Measurements from ENCODE around the gene SCN7A. TPM values are rescaled to one million over a fixed set of nuclear protein-coding genes. Genes with fewer than 3 reads are reported as not detected.
A peak's percentile ranks its signal among the peaks of the same experiment; 100 is the strongest.
"Not testable (repeated sequence)": the region's sequence is repeated elsewhere in the genome, so short reads cannot be mapped to it uniquely, and the experiment has no call there.

SCN7A gene
- polyA plus RNA-seq, 2 of the 4 experiments (the other 2 are of a cell fraction), result not detected

- H3K27ac ChIP-seq, result peak overlapping the region; percentile 78 to 82
- ChIA-PET POLR2A (interaction anchor here (0.8 to 3.0 kb wide), 2 partner anchors 36 to 98 kb away, joined by 3 to 22 read pairs; partner anchors contain the start of gene SCN9A), CTCF (interaction anchor here (0.5 to 2.1 kb wide), 5 partner anchors 8 to 994 kb away, joined by 3 to 8 read pairs (median 6); partner anchors contain the start of gene SCN9A)
- H3K4me2 ChIP-seq, result peak overlapping the region; percentile 73
- peak in 1 of 2 experiments; percentile 50 for DNase-seq (ENCODE audit: low read depth in 1 of 2, low spot score in 1 of 2)
- no peaks in the 10 kb centered on the region for H3K9me3 ChIP-seq
- H3K4me1 ChIP-seq, result peaks cover 22% of the 10 kb centered on the region
- H3K4me3 ChIP-seq, result peak overlapping the region; percentile 27; the same call in 1 of the 3 replicates
- FAIRE-seq, result no peak
- ATAC-seq, result peak; percentile 88 to 89
- 16% methylated on average over 6 of the region's 6 CpGs for WGBS (ENCODE audit: missing lambda C conversion rate)
- TF ChIP-seq SREBF2 (IDR thresholded peaks at IDR 0.05), result no peak
- no peak for TF ChIP-seq EP300 (IDR thresholded peaks at IDR 0.05)
- no peak for TF ChIP-seq RAD21 (conservative IDR thresholded peaks at IDR 0.05 in 1 of 2, IDR thresholded peaks at IDR 0.05 in 1 of 2)
- TF ChIP-seq ZFP36 (IDR thresholded peaks at IDR 0.05; ENCODE audit: borderline replicate concordance, partially characterized antibody), result no peak
- no peak for TF ChIP-seq ZSCAN20 (CRISPR knock-in tag; IDR thresholded peaks at IDR 0.05)
- no peak for TF ChIP-seq ESRRA (IDR thresholded peaks at IDR 0.05; ENCODE audit: borderline replicate concordance, low read length)
- TF ChIP-seq MAFK (IDR thresholded peaks at IDR 0.05; ENCODE audit: partially characterized antibody), result peak; percentile 93
- TF ChIP-seq HEYL (CRISPR knock-in tag; IDR thresholded peaks at IDR 0.05), result no peak
Observed at GRCh38 chr2:166411473-166412230, 82.4 kb downstream of the SCN7A start.

- ChIA-PET CTCF (interaction anchor here (1.6 to 2.1 kb wide), 4 partner anchors 8 to 50 kb away, joined by 4 to 8 read pairs (median 6); partner anchors contain the start of gene SCN9A), POLR2A (interaction anchor here (0.8 to 3.0 kb wide), 2 partner anchors 35 to 98 kb away, joined by 3 to 22 read pairs; partner anchors contain the start of gene SCN9A)
- peaks cover 22% of the 10 kb centered on the region for H3K4me1 ChIP-seq
- peak overlapping the region; percentile 73 for H3K4me2 ChIP-seq
- TF ChIP-seq HEYL (CRISPR knock-in tag; IDR thresholded peaks at IDR 0.05), result no peak
- peak; percentile 68; the same call in 1 of the 2 replicates for TF ChIP-seq FOSL2 (IDR thresholded peaks at IDR 0.05)
- TF ChIP-seq FOSL2 (CRISPR knock-in tag; IDR thresholded peaks at IDR 0.05), result peak; percentile 70
- 0 out of 5 replicates have a peak, but pooled peaks of 1 of the 2 experiments have one; percentile 24 for TF ChIP-seq EP300 (IDR thresholded peaks at IDR 0.05)
- peak; percentile 72; the same call in 1 of the 2 replicates for TF ChIP-seq JUNB (IDR thresholded peaks at IDR 0.05)
- peak in 1 of 2 experiments; percentile 41; a peak in 1 of 5 replicates for TF ChIP-seq JUN (IDR thresholded peaks at IDR 0.05)
- peak; percentile 66 to 68 for TF ChIP-seq CEBPB (IDR thresholded peaks at IDR 0.05)
- peak overlapping the region; percentile 78 to 82 for H3K27ac ChIP-seq
- ATAC-seq, result peak; percentile 98 to 100
- DNase-seq (ENCODE audit: low read depth in 1 of 2, low spot score in 1 of 2), result peak in 1 of 2 experiments; percentile 62
- no peak for FAIRE-seq
- no peaks in the 10 kb centered on the region for H3K9me3 ChIP-seq
- WGBS (ENCODE audit: missing lambda C conversion rate), result 29% methylated on average over 7 of the region's 7 CpGs
- H3K4me3 ChIP-seq, result peak overlapping the region; percentile 27; the same call in 1 of the 3 replicates
Observed at GRCh38 chr2:166410828-166411472, 83.1 kb downstream of the SCN7A start.

- H3K4me1 ChIP-seq, result peaks cover 22% of the 10 kb centered on the region
- H3K9me3 ChIP-seq; CTCF ChIA-PET; ATAC-seq; FAIRE-seq; POLR2A ChIA-PET; H3K27ac ChIP-seq; DNase-seq (ENCODE audit: low read depth in 1 of 2, low spot score in 1 of 2); H3K4me3 ChIP-seq; H3K4me2 ChIP-seq: not testable (repeated sequence)
- WGBS (ENCODE audit: missing lambda C conversion rate), result 76% methylated on average over 2 of the region's 2 CpGs
Observed at GRCh38 chr2:166407746-166408145, 86.3 kb downstream of the SCN7A start.

GRCh38 chr2:166406374-166406773 is 87.7 kb downstream of the SCN7A start:
- ChIA-PET CTCF (interaction anchor here (1.0 to 1.8 kb wide), 2 partner anchors 18 to 22 kb away, joined by 4 to 9 read pairs; no protein-coding TSS in a partner anchor), POLR2A (no interaction called here)
- TF ChIP-seq JUN (IDR thresholded peaks at IDR 0.05), result no peak
- TF ChIP-seq MYC (IDR thresholded peaks at IDR 0.05; ENCODE audit: borderline replicate concordance, low read length), result no peak
- TF ChIP-seq POLR2A (IDR thresholded peaks at IDR 0.05; ENCODE audit: low read length), result no peak
- TF ChIP-seq HOXA7 (CRISPR knock-in tag; IDR thresholded peaks at IDR 0.05), result no peak
- TF ChIP-seq FOXS1 (CRISPR knock-in tag; IDR thresholded peaks at IDR 0.05), result no peak
- no peak for TF ChIP-seq ZSCAN20 (CRISPR knock-in tag; IDR thresholded peaks at IDR 0.05)
- TF ChIP-seq RAD21 (conservative IDR thresholded peaks at IDR 0.05 in 1 of 2, IDR thresholded peaks at IDR 0.05 in 1 of 2), result no peak
- TF ChIP-seq ZC3H11A (IDR thresholded peaks at IDR 0.05), result no peak
- TF ChIP-seq E2F6 (IDR thresholded peaks at IDR 0.05; ENCODE audit: borderline replicate concordance, low read depth), result no peak
- no peak for TF ChIP-seq CHD2 (IDR thresholded peaks at IDR 0.05; ENCODE audit: low read length, partially characterized antibody)
- TF ChIP-seq SMC3 (IDR thresholded peaks at IDR 0.05), result no peak
- TF ChIP-seq HES2 (IDR thresholded peaks at IDR 0.05), result no peak
- TF ChIP-seq EHMT2 (IDR thresholded peaks at IDR 0.05; ENCODE audit: low read depth), result no peak
- TF ChIP-seq HDAC2 (IDR thresholded peaks at IDR 0.05), result no peak
- no peak for TF ChIP-seq CTCF (IDR thresholded peaks at IDR 0.05)
- no peak for TF ChIP-seq KDM1A (IDR thresholded peaks at IDR 0.05; ENCODE audit: low read depth)
- FAIRE-seq (no peak), DNase-seq (ENCODE audit: low read depth in 1 of 2, low spot score in 1 of 2) (no peak), ATAC-seq (no peak)
- Histone ChIP-seq H3K4me3 (no peak overlapping the region), H3K4me1 (peaks cover 9% of the 10 kb centered on the region; the same call in 2 of the 3 replicates), H3K27ac (no peak overlapping the region), H3K4me2 (no peak overlapping the region), H3K9me3 (no peaks in the 10 kb centered on the region)
- 59% methylated on average over 3 of the region's 3 CpGs for WGBS (ENCODE audit: missing lambda C conversion rate)

Data from A549 (cell line).